ENCODE results near the gene IL16. TPM values are rescaled to one million over a fixed set of nuclear protein-coding genes. Genes with fewer than 3 reads are reported as not detected.

Gene IL16
- total RNA-seq, 2 donors from 2014 or later: 3.4 to 3.7 TPM

GRCh38 chr15:81310480-81310879 lies 113.8 kb downstream of the IL16 start:
- no peak overlapping the region for H3K27ac ChIP-seq
- intact Hi-C loops (cut with DNase I): no loop called here
- no peaks in the 10 kb centered on the region for H3K4me1 ChIP-seq
- no peaks in the 10 kb centered on the region for H3K36me3 ChIP-seq
- no peak overlapping the region for H3K4me3 ChIP-seq
- no peak for DNase-seq
- H3K27me3 ChIP-seq: no peaks in the 10 kb centered on the region
- H3K9me3 ChIP-seq: no peaks in the 10 kb centered on the region
- H3K9ac ChIP-seq (ENCODE audit: low read depth in 2 of 2, low read length in 2 of 2): no peak overlapping the region
- TF ChIP-seq CTCF (IDR thresholded peaks at IDR 0.05): no peak

GRCh38 chr15:81311752-81312464 lies 115.2 kb downstream of the IL16 start:
- Histone ChIP-seq H3K4me3 (no peak overlapping the region), H3K4me1 (no peaks in the 10 kb centered on the region), H3K36me3 (no peaks in the 10 kb centered on the region), H3K27me3 (no peaks in the 10 kb centered on the region), H3K9ac (ENCODE audit: low read depth in 2 of 2, low read length in 2 of 2) (peak overlapping the region in 1 of 2 donors; percentile 45), H3K9me3 (no peaks in the 10 kb centered on the region), H3K27ac (peak overlapping the region; percentile 26)
- intact Hi-C loops (cut with DNase I): no loop called here
- TF ChIP-seq CTCF (IDR thresholded peaks at IDR 0.05): no peak
- DNase-seq: no peak

GRCh38 chr15:81312790-81313543 lies 116.3 kb downstream of the IL16 start:
- no peaks in the 10 kb centered on the region for H3K36me3 ChIP-seq
- no peak overlapping the region for H3K27ac ChIP-seq
- DNase-seq: peak; percentile 62
- no peak for TF ChIP-seq CTCF (IDR thresholded peaks at IDR 0.05)
- no peaks in the 10 kb centered on the region for H3K9me3 ChIP-seq
- no peak overlapping the region for H3K4me3 ChIP-seq
- intact Hi-C loops (cut with DNase I): no loop called here
- no peaks in the 10 kb centered on the region for H3K4me1 ChIP-seq
- no peaks in the 10 kb centered on the region for H3K27me3 ChIP-seq
- H3K9ac ChIP-seq (ENCODE audit: low read depth in 2 of 2, low read length in 2 of 2): peak overlapping the region in 1 of 2 donors; percentile 37

- Histone ChIP-seq H3K9ac (ENCODE audit: low read depth in 2 of 2, low read length in 2 of 2) (no peak overlapping the region), H3K27ac (no peak overlapping the region), H3K4me1 (no peaks in the 10 kb centered on the region), H3K4me3 (no peak overlapping the region), H3K9me3 (no peaks in the 10 kb centered on the region), H3K36me3 (peaks cover under 1% of the 10 kb centered on the region), H3K27me3 (no peaks in the 10 kb centered on the region)
- intact Hi-C loops (cut with DNase I): no loop called here
- no peak for TF ChIP-seq CTCF (IDR thresholded peaks at IDR 0.05)
- no peak for DNase-seq
Observed at GRCh38 chr15:81313686-81314085, 117.0 kb downstream of the IL16 start.

- no peaks in the 10 kb centered on the region for H3K4me1 ChIP-seq
- no peaks in the 10 kb centered on the region for H3K9me3 ChIP-seq
- DNase-seq: no peak
- H3K27ac ChIP-seq: no peak overlapping the region
- no peak overlapping the region for H3K9ac ChIP-seq (ENCODE audit: low read depth in 2 of 2, low read length in 2 of 2)
- no peak overlapping the region for H3K4me3 ChIP-seq
- H3K27me3 ChIP-seq: no peaks in the 10 kb centered on the region
- no peak for TF ChIP-seq CTCF (IDR thresholded peaks at IDR 0.05)
- intact Hi-C loops (cut with DNase I): no loop called here
- peaks cover 3% of the 10 kb centered on the region for H3K36me3 ChIP-seq
Observed at GRCh38 chr15:81314378-81314777, 117.7 kb downstream of the IL16 start.
